Transverse colon (tissue), 3 donors: ENCODE data around the gene LCN2.

Experiments
- CTCF ChIP-seq, 5 experiments: fragments of 200-600 bp in 3 of 5; fragments of 450-650 bp in 2 of 5; sonication (generic) in 3 of 5; IDR thresholded peaks; 1 replicate in 2 of 5; 2 replicates in 3 of 5; pipeline ENCODE4 v1.5.1; 2016 to 2017; ENCODE audit warnings: antibody characterized with exemption in 5 of 5, inconsistent platforms in 3 of 5, mild to moderate bottlenecking in 2 of 5, moderate library complexity in 1 of 5
- POLR2A ChIP-seq: fragments of 450-650 bp; IDR thresholded peaks from one replicate; pipeline ENCODE4 v1.6.1; 2016; ENCODE audit warnings: antibody characterized with exemption, mild to moderate bottlenecking, moderate library complexity

GRCh38 chr9:128116104-128117083 is 32.9 kb upstream of the LCN2 start:
- no peak for TF ChIP-seq CTCF (IDR thresholded peaks at IDR 0.05)
- no peak for TF ChIP-seq POLR2A
